Stimulated activated CD4-positive, alpha-beta T cell treated with anti-CD3 and anti-CD28 coated beads, Interleukin-4, amount 100 ng/mL, for 4 hours (primary cell): Measurements from ENCODE around the gene C20orf204.
A peak's percentile ranks its signal among the peaks of the same experiment; 100 is the strongest.

Source experiments
- DNase-seq, 2 experiments: peaks; one replicate each; pipeline ENCODE4 v3.0.0-alpha.2; 2020

C20orf204 gene

GRCh38 chr20:64027981-64028685 lies 7.8 kb upstream of the C20orf204 start:
- DNase-seq = no peak

DNA sequence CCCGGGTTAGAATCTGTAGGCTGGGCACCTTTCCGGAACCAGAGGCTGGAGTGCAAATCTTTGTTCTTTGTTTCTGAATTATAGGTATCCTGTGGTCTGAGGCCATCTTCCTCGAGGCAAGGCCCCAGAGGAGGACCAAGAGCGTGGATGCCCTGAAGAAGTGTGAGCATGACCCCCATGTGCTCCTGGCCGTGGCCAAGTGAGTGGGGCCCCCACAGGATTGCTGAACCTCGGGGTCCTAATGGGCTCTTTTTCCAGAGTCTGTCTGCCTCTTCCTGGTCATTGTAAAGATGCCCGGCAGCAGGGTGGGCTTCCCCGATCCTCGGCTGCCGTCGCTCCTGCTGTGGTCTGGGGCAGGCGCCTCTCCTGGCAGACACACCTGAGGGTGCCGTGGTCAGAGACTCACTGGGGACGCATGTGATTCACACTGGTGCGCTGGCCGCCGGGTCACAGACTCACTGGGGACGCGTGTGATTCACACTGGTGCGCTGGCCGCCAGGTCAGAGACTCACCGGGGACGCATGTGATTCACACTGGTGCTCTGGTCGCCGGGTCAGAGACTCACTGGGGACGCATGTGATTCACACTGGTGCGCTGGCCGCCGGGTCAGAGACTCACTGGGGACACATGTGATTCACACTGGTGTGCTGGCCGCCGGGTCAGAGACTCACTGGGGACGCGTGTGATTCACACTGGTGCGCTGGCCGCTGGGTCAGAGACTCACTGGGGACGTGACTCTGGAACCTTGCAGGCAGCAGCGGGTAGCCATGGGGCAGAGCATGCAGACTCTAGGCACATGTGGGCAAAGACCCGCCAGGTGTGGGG lies 6.5 kb upstream of the C20orf204 start:
- DNase-seq = no peak

GRCh38 chr20:64030371-64031134 lies 5.4 kb upstream of the C20orf204 start:
- no peak for DNase-seq

- DNase-seq = no peak
Observed at GRCh38 chr20:64031822-64032314, 4.1 kb upstream of the C20orf204 start.

DNA sequence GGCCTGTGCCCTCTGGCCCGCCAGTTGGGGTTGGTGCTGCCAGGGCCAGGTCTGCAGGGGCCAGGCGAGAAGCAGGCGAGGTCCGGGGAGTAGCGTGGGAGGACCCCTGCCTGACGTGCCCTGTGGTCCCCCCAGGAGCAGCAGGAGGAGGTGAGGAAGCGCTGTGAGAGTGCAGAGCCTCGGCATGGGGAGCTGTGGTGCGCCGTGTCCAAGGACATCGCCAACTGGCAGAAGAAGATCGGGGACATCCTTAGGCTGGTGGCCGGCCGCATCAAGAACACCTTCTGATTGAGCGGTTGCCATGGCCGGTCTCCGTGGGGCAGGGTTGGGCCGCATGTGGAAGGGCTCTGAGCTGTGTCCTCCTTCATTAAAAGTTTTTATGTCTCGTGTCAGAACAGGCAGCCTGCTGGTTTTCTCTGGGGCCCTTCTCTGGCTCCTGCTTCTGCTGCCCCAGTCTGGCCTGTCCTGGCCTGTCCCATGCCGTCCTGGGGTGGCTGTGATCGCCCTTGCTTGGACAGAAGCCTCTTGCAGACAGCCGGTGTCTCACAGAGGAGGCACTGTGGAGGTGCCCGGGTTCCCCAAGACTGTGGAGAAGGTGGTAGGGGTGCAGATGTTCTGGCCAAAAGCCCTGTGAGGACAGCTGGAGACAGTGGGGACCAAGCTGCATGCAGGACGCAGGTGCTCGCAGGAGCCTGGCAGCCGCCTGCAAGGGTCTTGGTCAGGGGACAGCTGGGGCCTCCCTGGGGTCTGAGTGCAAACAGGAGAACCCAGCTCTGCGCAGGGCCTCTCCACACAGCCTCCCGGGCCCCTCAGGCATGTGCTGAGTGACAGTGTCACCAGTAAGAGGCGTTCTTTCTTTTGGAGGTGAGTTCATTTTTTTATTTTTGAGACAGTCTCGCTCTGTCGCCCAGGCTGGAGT lies 3.0 kb upstream of the C20orf204 start:
- no peak for DNase-seq

- DNase-seq = no peak
Observed at GRCh38 chr20:64033981-64034493, 1.9 kb upstream of the C20orf204 start.

DNA sequence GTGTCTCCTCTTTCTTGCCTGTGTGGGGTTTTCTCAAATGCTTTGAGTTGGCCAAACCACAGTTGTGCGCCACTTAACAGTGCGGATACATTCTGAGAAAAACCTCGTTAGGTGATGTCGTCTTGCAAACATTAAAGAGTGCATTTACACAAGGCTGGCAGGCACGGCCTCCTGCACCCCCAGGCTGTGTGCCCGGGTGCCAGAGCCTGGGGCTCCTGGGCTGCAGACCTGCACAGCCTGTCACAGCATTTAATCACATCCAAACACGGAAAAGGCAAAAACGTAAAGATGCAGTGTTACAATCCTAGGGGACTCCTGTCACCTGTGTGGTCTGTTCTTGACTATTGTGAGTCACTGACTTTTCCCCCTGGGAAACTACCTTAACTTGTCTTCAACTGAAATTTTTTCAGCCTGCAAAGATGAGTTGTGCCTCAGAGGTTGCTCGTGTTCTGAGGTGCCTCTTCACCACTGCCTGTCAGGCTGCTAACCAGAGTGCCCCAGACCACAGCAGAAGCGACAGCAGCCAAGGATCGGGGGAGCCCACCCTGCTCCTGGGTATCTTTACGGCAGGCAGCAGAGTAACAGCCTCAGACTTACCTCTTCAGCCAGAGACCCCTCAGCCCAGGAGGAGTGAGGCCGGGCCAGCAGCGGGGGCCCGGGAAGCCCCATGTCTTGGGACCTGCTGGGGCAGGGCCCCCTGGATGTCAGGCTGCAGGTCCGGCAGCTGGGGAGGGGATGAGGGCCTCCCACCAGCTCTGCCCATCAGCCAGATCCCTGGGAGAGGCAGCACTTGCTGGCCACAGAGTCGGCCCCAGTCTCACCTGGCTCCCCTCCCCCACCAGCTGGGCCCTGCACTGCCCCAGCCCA lies 683 bp upstream of the C20orf204 start:
- no peak for DNase-seq

- DNase-seq = no peak
Observed at GRCh38 chr20:64036346-64037198, 590 bp downstream of the C20orf204 start.

GRCh38 chr20:64037199-64037497 lies 1.2 kb downstream of the C20orf204 start:
- no peak for DNase-seq

GRCh38 chr20:64037498-64038213 lies 1.7 kb downstream of the C20orf204 start:
- no peak for DNase-seq

DNA sequence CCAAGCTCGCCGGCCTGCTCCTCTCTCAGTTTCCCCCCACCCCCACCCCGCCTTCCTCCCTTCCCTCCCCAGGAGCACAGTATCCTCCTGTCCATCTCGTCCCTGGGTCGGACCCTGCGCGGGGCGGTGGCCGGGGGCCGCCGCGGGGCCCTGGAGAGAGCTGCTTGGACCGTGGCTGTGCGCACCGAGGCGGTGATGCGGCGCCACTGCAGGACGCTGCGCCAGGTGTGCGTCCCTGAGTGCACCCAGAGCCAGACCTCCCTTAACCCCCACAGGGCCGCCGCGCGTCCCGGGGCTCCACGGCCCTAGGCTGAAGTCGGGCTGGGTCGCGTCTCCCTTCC lies 2.2 kb downstream of the C20orf204 start:
- no peak for DNase-seq

GRCh38 chr20:64038565-64039292 lies 2.7 kb downstream of the C20orf204 start:
- DNase-seq = peak; percentile 71 to 78

- no peak for DNase-seq
Observed at GRCh38 chr20:64039293-64040160, 3.5 kb downstream of the C20orf204 start.

GRCh38 chr20:64040231-64041039 lies 4.5 kb downstream of the C20orf204 start:
- no peak for DNase-seq

DNA sequence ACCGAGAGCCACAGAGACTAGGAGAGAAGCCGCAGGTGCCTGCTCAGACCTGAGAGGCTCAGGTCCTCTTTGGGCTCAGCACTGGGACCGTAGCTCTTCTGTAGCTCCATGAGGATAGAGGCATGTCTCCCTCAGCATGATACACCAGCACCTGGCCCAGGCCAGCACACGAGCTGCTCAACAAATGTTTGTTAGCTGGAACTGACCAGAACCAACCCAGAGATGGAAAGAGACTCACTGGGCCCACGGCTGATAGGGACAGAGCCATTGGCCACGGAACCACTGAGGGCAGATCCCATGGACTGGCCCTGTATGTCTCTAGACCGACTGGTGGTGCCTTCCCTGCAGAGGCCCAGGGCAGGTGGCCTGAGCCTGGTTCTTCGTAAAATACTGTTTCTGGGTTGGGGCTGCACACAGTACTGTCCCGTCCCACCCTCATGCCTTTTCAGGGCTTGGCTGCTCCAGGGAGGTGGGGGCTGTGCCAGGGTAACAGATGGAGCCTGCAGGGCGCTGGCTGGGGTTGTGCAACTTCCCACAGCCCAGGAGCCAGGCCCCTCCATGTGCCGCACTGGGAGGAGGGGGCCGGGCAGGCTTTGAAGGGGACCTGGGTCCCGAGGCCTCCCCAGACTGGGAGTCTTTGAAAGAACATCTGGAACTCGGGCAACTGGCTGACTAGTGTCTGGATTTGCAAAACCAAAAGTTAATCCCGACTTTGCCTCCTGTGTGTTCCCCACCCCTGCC lies 5.2 kb downstream of the C20orf204 start:
- no peak for DNase-seq

GRCh38 chr20:64041781-64042053 lies 5.7 kb downstream of the C20orf204 start:
- no peak for DNase-seq
